Keratinocyte (primary cell): ENCODE measurements around the gene CENPS. TPM values are rescaled to one million over a fixed set of nuclear protein-coding genes. Genes with fewer than 3 reads are reported as not detected.

Experiments
- DNase-seq: peaks from one replicate; pipeline ENCODE4 v3.0.0-alpha.2; 2011; ENCODE audit warnings: low read depth, missing footprints, low spot score
- FAIRE-seq: peaks from 2 replicates; lab custom pipeline; 2011; peaks lifted over from hg19 to GRCh38; lab: Jason Lieb, UNC
- H2AFZ ChIP-seq: 2 replicates; pipeline ENCODE4 v1.6.0; 2012; ENCODE audit warnings: low read length, control low read depth, inconsistent platforms; ENCODE audit not compliant: control insufficient read depth
- H3K27ac ChIP-seq: 2 replicates; pipeline ENCODE4 v1.5.1; 2011; ENCODE audit warnings: low read length; ENCODE audit not compliant: control insufficient read depth, insufficient read depth
- H3K27me3 ChIP-seq: 3 replicates; pipeline ENCODE4 v1.6.0; 2011; ENCODE audit warnings: low read length; ENCODE audit not compliant: control insufficient read depth, insufficient read depth; ENCODE audit errors: extremely low read depth
- H3K36me3 ChIP-seq, 2 experiments: 2 replicates in 1 of 2; 3 replicates in 1 of 2; pipeline ENCODE4 v1.5.1; 2011; ENCODE audit warnings: low read length in 2 of 2, mild to moderate bottlenecking in 1 of 2; ENCODE audit not compliant: control insufficient read depth in 2 of 2, insufficient read depth in 2 of 2; ENCODE audit errors: extremely low read depth in 1 of 2
- H3K4me1 ChIP-seq: 3 replicates; pipeline ENCODE4 v1.5.1; 2011; ENCODE audit warnings: low read length; ENCODE audit not compliant: control insufficient read depth, insufficient read depth; ENCODE audit errors: extremely low read depth
- H3K4me2 ChIP-seq: 3 replicates; pipeline ENCODE4 v1.6.0; 2011; ENCODE audit warnings: low read depth, low read length; ENCODE audit not compliant: control insufficient read depth, insufficient read depth; ENCODE audit errors: extremely low read depth
- H3K4me3 ChIP-seq, 3 experiments: fragments of 200-600 bp in 1 of 3; sonication (generic) in 1 of 3; 2 replicates in 2 of 3; 3 replicates in 1 of 3; pipeline ENCODE4 v1.5.1; 2011 to 2016; ENCODE audit warnings: low read length in 3 of 3, mild to moderate bottlenecking in 3 of 3, control low read depth in 2 of 3, inconsistent platforms in 1 of 3, low read depth in 1 of 3, mixed read lengths in 1 of 3, mixed run types in 1 of 3, moderate library complexity in 1 of 3; ENCODE audit not compliant: control insufficient read depth in 2 of 3, insufficient read depth in 2 of 3; ENCODE audit errors: extremely low read depth in 1 of 3
- H3K79me2 ChIP-seq: 2 replicates; pipeline ENCODE4 v1.6.0; 2012; ENCODE audit warnings: low read length; ENCODE audit not compliant: control insufficient read depth, insufficient read depth
- H3K9ac ChIP-seq: 3 replicates; pipeline ENCODE4 v1.6.0; 2011; ENCODE audit warnings: low read length; ENCODE audit not compliant: control insufficient read depth, insufficient read depth; ENCODE audit errors: extremely low read depth
- H3K9me1 ChIP-seq: 3 replicates; pipeline ENCODE4 v1.6.0; 2011; ENCODE audit warnings: low read length; ENCODE audit not compliant: control insufficient read depth, insufficient read depth; ENCODE audit errors: extremely low read depth
- H3K9me3 ChIP-seq: 2 replicates; pipeline ENCODE4 v1.5.1; 2012; ENCODE audit warnings: low read depth, low read length; ENCODE audit not compliant: control insufficient read depth
- H4K20me1 ChIP-seq: 3 replicates; pipeline ENCODE4 v1.6.0; 2011; ENCODE audit warnings: low read length; ENCODE audit not compliant: control insufficient read depth, insufficient read depth; ENCODE audit errors: extremely low read depth
- EZH2 ChIP-seq: IDR thresholded peaks from one replicate; pipeline ENCODE4 v1.6.1; 2012; ENCODE audit warnings: inconsistent platforms, mild to moderate bottlenecking, low read length, moderate library complexity
- dilution Hi-C: fragments of 300-500 bp; cut with MboI; formaldehyde crosslinking; loops from one replicate; pipeline ENCODE4 v1.7.0; 2020; ENCODE audit warnings: low sequenced_read_pairs; ENCODE audit not compliant: extremely low pct_ligation_motif_present
- polyA plus RNA-seq, 5 experiments: library from polyadenylated mRNA; depleted of rRNA in 3 of 5; stranded (reverse) in 3 of 5; stranded (forward) in 1 of 5; unstranded in 1 of 5; fragments of >200 nt; gene quantifications; 1 replicate in 1 of 5; 2 replicates in 3 of 5; 3 replicates in 1 of 5; pipeline versions ENCODE4 v1.2.1 to v1.2.3, GENCODE V29; 2011 to 2012; ENCODE audit warnings: missing spikeins in 2 of 5, low read depth in 1 of 5, low replicate concordance in 1 of 5
- TF ChIP-seq, protein P1 (sequence below), 3 experiments: IDR thresholded peaks in 1 of 3; conservative IDR thresholded peaks in 1 of 3; optimal IDR thresholded peaks in 1 of 3; 2 replicates in 2 of 3; 3 replicates in 1 of 3; pipeline versions ENCODE3 to v1.5.1; 2011; ENCODE audit warnings: low read length in 3 of 3, mild to moderate bottlenecking in 3 of 3, moderate library complexity in 2 of 3, control low read depth in 1 of 3, inconsistent platforms in 1 of 3; ENCODE audit not compliant: insufficient read depth in 2 of 3; ENCODE audit errors: extremely low read depth in 1 of 3

Gene CENPS
- polyA plus RNA-seq, 1 donor (not counting 4 experiments of a cell fraction or from before 2014, with no cell fraction given): 10.3 TPM

DNA sequence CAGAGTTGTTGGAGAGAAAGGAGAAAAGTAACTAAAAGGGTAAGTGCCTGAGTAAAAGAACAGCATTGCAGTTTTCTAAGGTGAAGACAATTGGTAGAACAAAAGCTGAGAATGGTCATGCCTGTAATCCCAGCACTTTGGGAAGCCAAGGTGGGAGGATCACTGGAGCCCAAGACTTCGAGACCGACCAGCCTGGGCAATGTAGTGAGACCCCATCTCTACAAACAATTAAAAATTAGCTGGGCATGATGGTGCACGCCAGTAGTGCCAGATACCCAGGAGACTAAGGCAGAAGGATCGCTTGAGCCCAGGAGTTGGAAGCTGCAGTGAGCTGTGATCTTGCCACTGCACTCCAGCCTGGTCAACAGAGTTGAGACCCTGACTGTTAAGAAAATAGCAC is 46.6 kb upstream of the CENPS start:
- dilution Hi-C loops: no loop called here
- no peak overlapping the region for H3K27ac ChIP-seq
- FAIRE-seq: no peak

DNA sequence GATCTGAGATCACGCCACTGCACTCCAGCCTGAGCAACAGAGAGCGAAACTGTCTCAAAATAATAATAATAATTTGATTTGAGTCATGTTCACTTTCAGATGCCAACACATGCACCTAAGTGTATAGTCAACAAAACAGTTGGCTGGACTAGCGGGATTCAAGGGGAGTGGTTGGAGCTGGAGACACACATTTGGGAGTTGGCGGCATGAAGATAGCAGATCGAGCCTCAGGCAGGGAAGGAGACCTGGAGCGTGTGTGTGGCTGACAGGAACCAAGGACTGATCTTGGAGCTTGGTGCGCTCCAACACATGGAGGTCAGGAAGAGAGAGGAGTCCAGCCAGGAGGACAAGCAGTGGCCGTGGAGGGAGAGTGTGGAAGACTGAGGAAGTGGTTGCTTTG is 46.0 kb upstream of the CENPS start:
- H3K9me3 ChIP-seq: no peaks in the 10 kb centered on the region
- H3K9me1 ChIP-seq: no peaks in the 10 kb centered on the region
- no peaks in the 10 kb centered on the region for H3K27me3 ChIP-seq
- no peak overlapping the region for H3K27ac ChIP-seq
- H3K4me2 ChIP-seq: no peak overlapping the region
- DNase-seq (no peak), FAIRE-seq (no peak)
- H3K9ac ChIP-seq: no peak overlapping the region
- H3K4me1 ChIP-seq: peaks cover 14% of the 10 kb centered on the region
- H3K4me3 ChIP-seq: no peak overlapping the region
- dilution Hi-C loops: no loop called here
- TF ChIP-seq EZH2: no peak
- TF ChIP-seq, protein P1, sequence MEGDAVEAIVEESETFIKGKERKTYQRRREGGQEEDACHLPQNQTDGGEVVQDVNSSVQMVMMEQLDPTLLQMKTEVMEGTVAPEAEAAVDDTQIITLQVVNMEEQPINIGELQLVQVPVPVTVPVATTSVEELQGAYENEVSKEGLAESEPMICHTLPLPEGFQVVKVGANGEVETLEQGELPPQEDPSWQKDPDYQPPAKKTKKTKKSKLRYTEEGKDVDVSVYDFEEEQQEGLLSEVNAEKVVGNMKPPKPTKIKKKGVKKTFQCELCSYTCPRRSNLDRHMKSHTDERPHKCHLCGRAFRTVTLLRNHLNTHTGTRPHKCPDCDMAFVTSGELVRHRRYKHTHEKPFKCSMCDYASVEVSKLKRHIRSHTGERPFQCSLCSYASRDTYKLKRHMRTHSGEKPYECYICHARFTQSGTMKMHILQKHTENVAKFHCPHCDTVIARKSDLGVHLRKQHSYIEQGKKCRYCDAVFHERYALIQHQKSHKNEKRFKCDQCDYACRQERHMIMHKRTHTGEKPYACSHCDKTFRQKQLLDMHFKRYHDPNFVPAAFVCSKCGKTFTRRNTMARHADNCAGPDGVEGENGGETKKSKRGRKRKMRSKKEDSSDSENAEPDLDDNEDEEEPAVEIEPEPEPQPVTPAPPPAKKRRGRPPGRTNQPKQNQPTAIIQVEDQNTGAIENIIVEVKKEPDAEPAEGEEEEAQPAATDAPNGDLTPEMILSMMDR (optimal IDR thresholded peaks at IDR 0.05 in 1 of 3, IDR thresholded peaks at IDR 0.05 in 1 of 3, conservative IDR thresholded peaks at IDR 0.05 in 1 of 3; ENCODE audit: extremely low read depth in 1 of 3, insufficient read depth in 2 of 3, low read length in 3 of 3): no peak
- H4K20me1 ChIP-seq: no peaks in the 10 kb centered on the region
- H3K79me2 ChIP-seq: no peaks in the 10 kb centered on the region
- peaks cover 0 to 1% of the 10 kb centered on the region in 2 experiments for H3K36me3 ChIP-seq
- no peak overlapping the region for H2AFZ ChIP-seq

More for the DNA sequence above, 46.6 kb upstream of the CENPS start:
- H3K4me1 ChIP-seq: peaks cover 14% of the 10 kb centered on the region
- no peak for DNase-seq
- H3K9me1 ChIP-seq: no peaks in the 10 kb centered on the region
- no peaks in the 10 kb centered on the region for H4K20me1 ChIP-seq
- no peak overlapping the region for H2AFZ ChIP-seq
- no peaks in the 10 kb centered on the region for H3K9me3 ChIP-seq
- TF ChIP-seq EZH2: no peak
- TF ChIP-seq, protein P1 (optimal IDR thresholded peaks at IDR 0.05 in 1 of 3, IDR thresholded peaks at IDR 0.05 in 1 of 3, conservative IDR thresholded peaks at IDR 0.05 in 1 of 3; ENCODE audit: extremely low read depth in 1 of 3, insufficient read depth in 2 of 3, low read length in 3 of 3): no peak
- no peaks in the 10 kb centered on the region for H3K79me2 ChIP-seq
- H3K4me2 ChIP-seq: no peak overlapping the region
- peaks cover 0 to 2% of the 10 kb centered on the region in 2 experiments for H3K36me3 ChIP-seq
- H3K4me3 ChIP-seq: no peak overlapping the region
- H3K27me3 ChIP-seq: no peaks in the 10 kb centered on the region
- H3K9ac ChIP-seq: no peak overlapping the region
